Upper lobe of left lung (tissue), 6 donors: ENCODE data around the gene ATP1B1. TPM values are rescaled to one million over a fixed set of nuclear protein-coding genes. Genes with fewer than 3 reads are reported as not detected.
"Not testable (repeated sequence)": the region's sequence is repeated elsewhere in the genome, so short reads cannot be mapped to it uniquely, and the experiment has no call there.

Experiments used
- ATAC-seq, 2 donors: fragments of 200-7000 bp; cut with Tn5 transposase; one replicate each; pipeline ENCODE4 v1.9.1; 2022; ENCODE audit warnings: mild to moderate bottlenecking in 2 of 2, moderate library complexity in 2 of 2; ENCODE audit not compliant: low FRiP score in 2 of 2
- DNase-seq, 2 donors: peaks; one replicate each; pipeline ENCODE4 v3.0.0-alpha.2; 2019 to 2020
- H3K27ac ChIP-seq, 4 donors: fragments of 200-600 bp; sonication (generic); one replicate each; pipeline ENCODE4 v1.5.1; 2016 to 2019
- H3K27me3 ChIP-seq, 4 donors: fragments of 200-600 bp; sonication (generic); one replicate each; pipeline ENCODE4 v1.5.1; 2017 to 2019
- H3K36me3 ChIP-seq, 4 donors: fragments of 200-600 bp; sonication (generic); one replicate each; pipeline ENCODE4 v1.5.1; 2016 to 2019
- H3K4me1 ChIP-seq, 4 donors: fragments of 200-600 bp; sonication (generic); one replicate each; pipeline ENCODE4 v1.5.1; 2018 to 2019
- H3K4me3 ChIP-seq, 4 donors: fragments of 200-600 bp; sonication (generic); one replicate each; pipeline ENCODE4 v1.5.1; 2017 to 2019; ENCODE audit warnings: mild to moderate bottlenecking in 2 of 4, moderate library complexity in 1 of 4
- H3K9me3 ChIP-seq, 4 donors: fragments of 200-600 bp; sonication (generic); one replicate each; pipeline ENCODE4 v1.5.1; 2018 to 2019
- EP300 ChIP-seq, 4 donors: sonication (generic); formaldehyde crosslinking; IDR thresholded peaks; one replicate each; pipeline ENCODE4 v1.5.1; 2017; ENCODE audit warnings: antibody characterized with exemption in 4 of 4, control low read depth in 2 of 4
- POLR2A ChIP-seq, 4 donors: fragments of 450-650 bp; IDR thresholded peaks; one replicate each; pipeline ENCODE4 v1.5.1; 2016 to 2017; ENCODE audit warnings: antibody characterized with exemption in 4 of 4, mild to moderate bottlenecking in 2 of 4
- POLR2AphosphoS5 ChIP-seq, 2 donors: sonication (generic); formaldehyde crosslinking; IDR thresholded peaks; one replicate each; pipeline ENCODE4 v1.5.1; 2017; ENCODE audit warnings: antibody characterized with exemption in 2 of 2
- WGBS, 2 donors: methylation state at CpG; one replicate each; pipeline ENCODE4 v1.1.5; 2017 to 2018; 5-methylcytosine and 5-hydroxymethylcytosine counted together
- total RNA-seq, 6 donors: library from RNA; depleted of rRNA in 4 of 6; stranded (reverse); fragments of >200 nt in 4 of 6; gene quantifications; one replicate each; pipeline versions ENCODE4 v1.1.0 to v1.2.1, GENCODE V29; 2016 to 2021
- TF ChIP-seq, protein P1 (sequence below), 6 experiments: fragments of 450-650 bp in 4 of 6; fragments of 200-600 bp in 2 of 6; sonication (generic) in 2 of 6; IDR thresholded peaks; one replicate each; pipeline ENCODE4 v1.5.1; 2016 to 2019; ENCODE audit warnings: antibody characterized with exemption in 6 of 6
- donor health status: DM: no; HTN: no; CAD: no; lungs with moderate emphysema.
- donor health status: DM: no; HTN: yes; CAD: no; lungs with severe emphysema.

Gene ATP1B1
- total RNA-seq, 6 donors from 2014 or later: 31.4 to 309 (median 172) TPM

DNA sequence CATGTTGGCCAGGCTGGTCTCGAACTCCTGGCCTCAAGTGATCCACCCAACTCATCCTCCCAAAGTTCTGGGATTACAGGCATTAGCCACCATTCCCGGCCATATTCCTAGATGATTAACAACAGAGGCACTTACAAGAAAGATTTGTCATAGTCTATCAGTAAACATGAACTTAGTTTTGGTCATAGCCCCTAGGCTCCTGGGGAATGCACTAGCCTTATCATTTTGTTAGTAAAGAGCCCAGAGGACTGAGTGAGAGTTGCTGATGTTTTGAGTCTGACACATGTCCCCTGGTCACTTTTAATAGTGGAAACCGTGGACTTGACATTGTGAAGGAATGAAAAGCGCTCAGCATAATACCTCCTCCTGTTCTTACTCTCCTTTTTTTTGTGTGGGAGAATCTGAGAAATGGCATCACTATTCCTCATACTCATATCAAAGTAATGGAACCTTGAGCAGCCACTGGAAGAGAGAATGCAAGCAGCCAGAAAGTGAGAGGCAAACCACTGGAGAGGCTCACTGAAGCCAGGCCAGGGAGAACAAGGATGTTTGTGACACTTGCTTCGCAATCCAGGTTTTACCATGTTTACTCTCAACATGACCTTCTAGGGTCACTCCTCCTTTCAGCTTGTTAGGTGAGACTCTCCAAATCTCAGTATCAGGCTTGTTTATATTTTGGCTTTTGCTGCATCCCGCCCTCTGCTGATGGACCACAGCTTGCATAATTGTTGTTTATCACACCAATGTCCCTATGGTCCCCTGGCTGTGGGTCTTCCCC lies 14.8 kb downstream of the ATP1B1 start:
- 91% methylated on average over 6 of the region's 6 CpGs for WGBS, 2 donors
- peaks cover 2 to 28% (median 8%) of the 10 kb centered on the region in 4 donors for H3K36me3 ChIP-seq
- no peak for TF ChIP-seq POLR2AphosphoS5 (IDR thresholded peaks at IDR 0.05)
- TF ChIP-seq EP300 (IDR thresholded peaks at IDR 0.05): no peak
- TF ChIP-seq, protein P1, sequence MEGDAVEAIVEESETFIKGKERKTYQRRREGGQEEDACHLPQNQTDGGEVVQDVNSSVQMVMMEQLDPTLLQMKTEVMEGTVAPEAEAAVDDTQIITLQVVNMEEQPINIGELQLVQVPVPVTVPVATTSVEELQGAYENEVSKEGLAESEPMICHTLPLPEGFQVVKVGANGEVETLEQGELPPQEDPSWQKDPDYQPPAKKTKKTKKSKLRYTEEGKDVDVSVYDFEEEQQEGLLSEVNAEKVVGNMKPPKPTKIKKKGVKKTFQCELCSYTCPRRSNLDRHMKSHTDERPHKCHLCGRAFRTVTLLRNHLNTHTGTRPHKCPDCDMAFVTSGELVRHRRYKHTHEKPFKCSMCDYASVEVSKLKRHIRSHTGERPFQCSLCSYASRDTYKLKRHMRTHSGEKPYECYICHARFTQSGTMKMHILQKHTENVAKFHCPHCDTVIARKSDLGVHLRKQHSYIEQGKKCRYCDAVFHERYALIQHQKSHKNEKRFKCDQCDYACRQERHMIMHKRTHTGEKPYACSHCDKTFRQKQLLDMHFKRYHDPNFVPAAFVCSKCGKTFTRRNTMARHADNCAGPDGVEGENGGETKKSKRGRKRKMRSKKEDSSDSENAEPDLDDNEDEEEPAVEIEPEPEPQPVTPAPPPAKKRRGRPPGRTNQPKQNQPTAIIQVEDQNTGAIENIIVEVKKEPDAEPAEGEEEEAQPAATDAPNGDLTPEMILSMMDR (IDR thresholded peaks at IDR 0.05): no peak
- no peak for TF ChIP-seq POLR2A (IDR thresholded peaks at IDR 0.05)
- H3K4me3 ChIP-seq: no peak overlapping the region
- no peaks in the 10 kb centered on the region for H3K27me3 ChIP-seq
- ATAC-seq (no peak), DNase-seq (no peak)
- no peaks in the 10 kb centered on the region for H3K9me3 ChIP-seq
- H3K27ac ChIP-seq: no peak overlapping the region
- peaks cover 7 to 20% (median 13%) of the 10 kb centered on the region in 4 donors for H3K4me1 ChIP-seq

DNA sequence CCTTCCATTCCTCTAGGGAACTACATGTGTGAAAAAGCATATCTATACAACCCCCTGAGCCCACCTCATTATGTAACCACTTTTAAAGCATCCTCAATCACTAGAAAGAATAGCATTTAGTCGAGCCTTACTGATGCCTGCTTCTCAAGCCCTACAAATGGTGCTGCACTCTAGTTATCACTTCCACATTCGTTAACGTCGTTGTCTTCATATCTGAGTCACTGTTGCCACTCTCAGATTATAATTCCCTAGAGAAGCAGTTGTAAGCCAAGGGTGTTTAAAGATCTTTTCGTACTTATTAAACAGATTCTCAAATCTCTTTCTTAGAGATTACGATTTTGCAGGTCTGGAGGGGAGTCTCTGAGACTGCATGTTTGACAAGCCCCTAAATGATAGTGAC lies 16.5 kb downstream of the ATP1B1 start:
- TF ChIP-seq, protein P1 (IDR thresholded peaks at IDR 0.05): no peak
- no peak for TF ChIP-seq POLR2AphosphoS5 (IDR thresholded peaks at IDR 0.05)
- no peak for TF ChIP-seq EP300 (IDR thresholded peaks at IDR 0.05)
- no peak for TF ChIP-seq POLR2A (IDR thresholded peaks at IDR 0.05)
- Histone ChIP-seq H3K27me3 (no peaks in the 10 kb centered on the region), H3K27ac (no peak overlapping the region), H3K4me3 (no peak overlapping the region), H3K9me3 (no peaks in the 10 kb centered on the region), H3K4me1 (peaks cover 0 to 14% (median 6%) of the 10 kb centered on the region in 4 donors), H3K36me3 (peaks cover 2 to 45% (median 16%) of the 10 kb centered on the region in 4 donors)
- DNase-seq (no peak), ATAC-seq (no peak)
- WGBS, 2 donors: 56 to 86% methylated on average over 6 of the region's 6 CpGs

DNA sequence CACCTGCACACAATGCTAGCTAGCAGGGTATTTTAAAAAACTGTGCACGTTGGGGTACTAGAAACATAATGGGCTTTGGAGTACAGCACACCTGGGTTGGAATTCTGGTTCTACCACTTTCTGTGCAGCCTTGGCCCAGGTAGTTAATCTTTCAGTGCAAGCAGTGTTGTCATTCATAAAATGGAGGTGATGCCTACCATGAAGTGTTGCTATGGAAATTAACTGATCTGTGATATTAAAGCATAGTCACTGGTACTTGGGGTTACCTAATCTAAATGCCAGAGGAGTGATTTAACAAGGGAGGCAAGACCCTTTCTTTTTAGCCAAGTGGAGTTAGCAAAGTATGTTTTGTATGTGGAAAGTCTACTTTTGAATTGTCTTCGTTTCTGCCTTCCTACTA lies 18.0 kb downstream of the ATP1B1 start:
- no peak overlapping the region for H3K4me3 ChIP-seq
- peaks cover 0 to 14% (median 6%) of the 10 kb centered on the region in 4 donors for H3K4me1 ChIP-seq
- 77% methylated on average over 2 of the region's 2 CpGs for WGBS, 2 donors
- TF ChIP-seq EP300 (IDR thresholded peaks at IDR 0.05) (no peak), POLR2AphosphoS5 (IDR thresholded peaks at IDR 0.05) (no peak), POLR2A (IDR thresholded peaks at IDR 0.05) (no peak)
- TF ChIP-seq, protein P1 (IDR thresholded peaks at IDR 0.05): no peak
- DNase-seq (no peak), ATAC-seq (no peak)
- H3K9me3 ChIP-seq: no peaks in the 10 kb centered on the region
- no peaks in the 10 kb centered on the region for H3K27me3 ChIP-seq
- no peak overlapping the region for H3K27ac ChIP-seq
- H3K36me3 ChIP-seq: peaks cover 2 to 45% (median 18%) of the 10 kb centered on the region in 4 donors

DNA sequence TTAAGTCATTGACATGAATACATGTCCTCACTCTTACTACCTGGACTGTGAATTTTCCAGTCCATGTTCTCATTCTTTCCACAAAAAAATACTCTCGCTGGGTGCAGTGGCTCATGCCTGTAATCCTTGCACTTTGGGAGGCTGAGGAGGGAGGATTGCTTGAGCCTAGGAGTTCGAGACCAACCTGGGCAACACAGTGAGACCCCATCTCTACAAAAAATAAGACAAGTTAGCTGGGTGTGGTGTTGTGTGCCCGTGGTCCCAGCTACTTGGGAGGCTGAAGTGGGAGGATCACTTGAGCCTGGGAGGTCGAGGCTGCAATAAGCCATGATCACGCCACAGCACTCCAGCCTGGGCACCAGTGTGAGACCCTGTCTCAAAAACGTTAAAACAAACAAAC lies 19.1 kb downstream of the ATP1B1 start:
- H3K27ac ChIP-seq, H3K27me3 ChIP-seq, DNase-seq, ATAC-seq, H3K4me3 ChIP-seq, H3K4me1 ChIP-seq, H3K9me3 ChIP-seq: not testable (repeated sequence)
- peaks cover 2 to 52% (median 18%) of the 10 kb centered on the region in 4 donors for H3K36me3 ChIP-seq
- WGBS, 2 donors: 85 to 93% methylated on average over 6 of the region's 6 CpGs

DNA sequence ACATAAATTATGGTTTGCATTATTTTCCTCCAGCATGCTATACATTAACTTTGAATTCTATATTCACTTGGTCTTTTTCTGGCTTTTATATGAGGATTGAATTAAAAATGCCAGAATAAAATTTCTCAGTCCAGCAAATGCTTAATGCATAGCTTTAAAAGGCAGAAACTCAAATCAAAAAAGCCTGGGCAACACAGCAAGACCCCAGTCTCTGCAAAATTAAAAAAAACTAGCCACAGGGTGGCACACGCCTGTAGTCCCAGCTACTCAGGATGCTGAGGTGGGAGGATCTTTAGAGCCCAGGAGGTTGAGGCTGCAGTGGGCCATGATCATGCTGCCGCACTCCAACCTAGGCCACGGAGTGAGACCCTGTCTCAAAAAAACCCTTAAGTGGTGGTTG lies 19.8 kb downstream of the ATP1B1 start:
- ATAC-seq: no peak
- Histone ChIP-seq H3K9me3 (no peaks in the 10 kb centered on the region), H3K4me3 (no peak overlapping the region), H3K36me3 (peaks cover 2 to 57% (median 20%) of the 10 kb centered on the region in 4 donors), H3K4me1 (peaks cover 0 to 7% (median 3%) of the 10 kb centered on the region in 4 donors), H3K27ac (no peak overlapping the region), H3K27me3 (no peaks in the 10 kb centered on the region)
- WGBS, 2 donors: 95 to 96% methylated on average over 3 of the region's 3 CpGs
- TF ChIP-seq EP300 (IDR thresholded peaks at IDR 0.05) (no peak), POLR2AphosphoS5 (IDR thresholded peaks at IDR 0.05) (no peak), POLR2A (IDR thresholded peaks at IDR 0.05) (no peak)
- TF ChIP-seq, protein P1 (IDR thresholded peaks at IDR 0.05): no peak
- DNase-seq: no peak
